Measurements from ENCODE around the gene OR2G2. TPM values are rescaled to one million over a fixed set of nuclear protein-coding genes. Genes with fewer than 3 reads are reported as not detected.

The OR2G2 gene
- total RNA-seq, 1 experiment from 2014 or later: not detected

GRCh38 chr1:247638011-247638410 lies 49.9 kb downstream of the OR2G2 start:
- no peak for DNase-seq (ENCODE audit: low read depth, low spot score)
- ChIA-PET POLR2A (no interaction called here), CTCF (no interaction called here)
- no peaks in the 10 kb centered on the region for H3K27me3 ChIP-seq (ENCODE audit: control insufficient read depth, insufficient read depth, low read length)
- no peaks in the 10 kb centered on the region for H3K9me3 ChIP-seq (ENCODE audit: control insufficient read depth, insufficient read depth, low read depth, low read length)
- ATAC-seq: no peak
- no peak for TF ChIP-seq POLR2AphosphoS5 (IDR thresholded peaks at IDR 0.05; ENCODE audit: low read depth, low read length)
- TF ChIP-seq TCF7L2 (IDR thresholded peaks at IDR 0.05; ENCODE audit: low read depth, low read length): no peak
- TF ChIP-seq SIN3A (IDR thresholded peaks at IDR 0.05; ENCODE audit: borderline replicate concordance, insufficient read depth, low read depth, low read length): no peak
- TF ChIP-seq, protein P1, sequence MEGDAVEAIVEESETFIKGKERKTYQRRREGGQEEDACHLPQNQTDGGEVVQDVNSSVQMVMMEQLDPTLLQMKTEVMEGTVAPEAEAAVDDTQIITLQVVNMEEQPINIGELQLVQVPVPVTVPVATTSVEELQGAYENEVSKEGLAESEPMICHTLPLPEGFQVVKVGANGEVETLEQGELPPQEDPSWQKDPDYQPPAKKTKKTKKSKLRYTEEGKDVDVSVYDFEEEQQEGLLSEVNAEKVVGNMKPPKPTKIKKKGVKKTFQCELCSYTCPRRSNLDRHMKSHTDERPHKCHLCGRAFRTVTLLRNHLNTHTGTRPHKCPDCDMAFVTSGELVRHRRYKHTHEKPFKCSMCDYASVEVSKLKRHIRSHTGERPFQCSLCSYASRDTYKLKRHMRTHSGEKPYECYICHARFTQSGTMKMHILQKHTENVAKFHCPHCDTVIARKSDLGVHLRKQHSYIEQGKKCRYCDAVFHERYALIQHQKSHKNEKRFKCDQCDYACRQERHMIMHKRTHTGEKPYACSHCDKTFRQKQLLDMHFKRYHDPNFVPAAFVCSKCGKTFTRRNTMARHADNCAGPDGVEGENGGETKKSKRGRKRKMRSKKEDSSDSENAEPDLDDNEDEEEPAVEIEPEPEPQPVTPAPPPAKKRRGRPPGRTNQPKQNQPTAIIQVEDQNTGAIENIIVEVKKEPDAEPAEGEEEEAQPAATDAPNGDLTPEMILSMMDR (IDR thresholded peaks at IDR 0.05): no peak
- TF ChIP-seq, protein P2, sequence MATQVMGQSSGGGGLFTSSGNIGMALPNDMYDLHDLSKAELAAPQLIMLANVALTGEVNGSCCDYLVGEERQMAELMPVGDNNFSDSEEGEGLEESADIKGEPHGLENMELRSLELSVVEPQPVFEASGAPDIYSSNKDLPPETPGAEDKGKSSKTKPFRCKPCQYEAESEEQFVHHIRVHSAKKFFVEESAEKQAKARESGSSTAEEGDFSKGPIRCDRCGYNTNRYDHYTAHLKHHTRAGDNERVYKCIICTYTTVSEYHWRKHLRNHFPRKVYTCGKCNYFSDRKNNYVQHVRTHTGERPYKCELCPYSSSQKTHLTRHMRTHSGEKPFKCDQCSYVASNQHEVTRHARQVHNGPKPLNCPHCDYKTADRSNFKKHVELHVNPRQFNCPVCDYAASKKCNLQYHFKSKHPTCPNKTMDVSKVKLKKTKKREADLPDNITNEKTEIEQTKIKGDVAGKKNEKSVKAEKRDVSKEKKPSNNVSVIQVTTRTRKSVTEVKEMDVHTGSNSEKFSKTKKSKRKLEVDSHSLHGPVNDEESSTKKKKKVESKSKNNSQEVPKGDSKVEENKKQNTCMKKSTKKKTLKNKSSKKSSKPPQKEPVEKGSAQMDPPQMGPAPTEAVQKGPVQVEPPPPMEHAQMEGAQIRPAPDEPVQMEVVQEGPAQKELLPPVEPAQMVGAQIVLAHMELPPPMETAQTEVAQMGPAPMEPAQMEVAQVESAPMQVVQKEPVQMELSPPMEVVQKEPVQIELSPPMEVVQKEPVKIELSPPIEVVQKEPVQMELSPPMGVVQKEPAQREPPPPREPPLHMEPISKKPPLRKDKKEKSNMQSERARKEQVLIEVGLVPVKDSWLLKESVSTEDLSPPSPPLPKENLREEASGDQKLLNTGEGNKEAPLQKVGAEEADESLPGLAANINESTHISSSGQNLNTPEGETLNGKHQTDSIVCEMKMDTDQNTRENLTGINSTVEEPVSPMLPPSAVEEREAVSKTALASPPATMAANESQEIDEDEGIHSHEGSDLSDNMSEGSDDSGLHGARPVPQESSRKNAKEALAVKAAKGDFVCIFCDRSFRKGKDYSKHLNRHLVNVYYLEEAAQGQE (IDR thresholded peaks at IDR 0.05; ENCODE audit: insufficient read depth in 1 of 2, low read depth in 2 of 2, low read length in 1 of 2): no peak
- no peak overlapping the region for H3K4me3 ChIP-seq (ENCODE audit: low read depth in 2 of 2, low read length in 2 of 2)
- no TSS peak for BruUV-seq (replicated peaks)
- intact Hi-C loops (cut with micrococcal nuclease; ENCODE audit: unreplicated experiment): no loop called here
- in situ Hi-C loops (cut with HindIII; ENCODE audit: low pct_unique_long_range_greater_than_20kb, low sequenced_read_pairs): no loop called here
- H3K36me3 ChIP-seq (ENCODE audit: control insufficient read depth, insufficient read depth, low read length): no peaks in the 10 kb centered on the region
- H3K27ac ChIP-seq (ENCODE audit: low read length): no peak overlapping the region
- H3K4me1 ChIP-seq (ENCODE audit: control insufficient read depth, insufficient read depth, low read length): no peaks in the 10 kb centered on the region

DNA sequence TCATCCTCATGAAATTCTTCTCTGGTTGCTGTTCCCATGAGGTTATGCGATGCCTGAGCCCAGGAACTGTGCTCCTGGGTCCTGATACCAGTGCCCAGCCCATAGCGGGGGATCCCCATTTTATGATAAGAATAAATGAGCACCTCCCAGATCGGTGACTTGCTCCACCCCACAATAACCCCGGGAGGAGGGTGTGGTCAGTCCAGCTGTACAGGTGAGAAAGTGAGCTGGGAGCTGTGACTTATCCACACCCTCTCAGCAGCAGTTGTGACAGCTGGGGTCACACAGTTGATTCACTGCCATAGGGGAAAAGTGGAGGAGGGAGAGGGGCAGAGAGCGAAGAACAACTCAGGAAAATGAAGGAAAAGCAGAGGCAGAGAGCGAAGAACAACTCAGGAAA lies 50.6 kb downstream of the OR2G2 start:
- H3K27me3 ChIP-seq (ENCODE audit: control insufficient read depth, insufficient read depth, low read length): no peaks in the 10 kb centered on the region
- ATAC-seq (no peak), DNase-seq (ENCODE audit: low read depth, low spot score) (no peak)
- ChIA-PET POLR2A (no interaction called here), CTCF (no interaction called here)
- no peak overlapping the region for H3K27ac ChIP-seq (ENCODE audit: low read length)
- intact Hi-C loops (cut with micrococcal nuclease; ENCODE audit: unreplicated experiment): no loop called here
- in situ Hi-C loops (cut with HindIII; ENCODE audit: low pct_unique_long_range_greater_than_20kb, low sequenced_read_pairs): no loop called here
- no peak overlapping the region for H3K4me3 ChIP-seq (ENCODE audit: low read depth in 2 of 2, low read length in 2 of 2)
- no TSS peak for BruUV-seq (replicated peaks)
- no peaks in the 10 kb centered on the region for H3K4me1 ChIP-seq (ENCODE audit: control insufficient read depth, insufficient read depth, low read length)
- H3K9me3 ChIP-seq (ENCODE audit: control insufficient read depth, insufficient read depth, low read depth, low read length): no peaks in the 10 kb centered on the region
- no peaks in the 10 kb centered on the region for H3K36me3 ChIP-seq (ENCODE audit: control insufficient read depth, insufficient read depth, low read length)
- TF ChIP-seq SIN3A (IDR thresholded peaks at IDR 0.05; ENCODE audit: borderline replicate concordance, insufficient read depth, low read depth, low read length) (no peak), TCF7L2 (IDR thresholded peaks at IDR 0.05; ENCODE audit: low read depth, low read length) (no peak), POLR2AphosphoS5 (IDR thresholded peaks at IDR 0.05; ENCODE audit: low read depth, low read length) (no peak)
- TF ChIP-seq, protein P2 (IDR thresholded peaks at IDR 0.05; ENCODE audit: insufficient read depth in 1 of 2, low read depth in 2 of 2, low read length in 1 of 2): no peak
- TF ChIP-seq, protein P1 (IDR thresholded peaks at IDR 0.05): no peak

Other genes starting within 250 kb of the OR2G2 start
- 0.33 TPM for gene NLRP3, start 172.2 kb upstream of the OR2G2 start, total RNA-seq (2021; ENCODE audit: unreplicated experiment)
- not detected for gene OR2B11, start 130.3 kb upstream of the OR2G2 start, total RNA-seq (2021; ENCODE audit: unreplicated experiment)
- not detected for gene OR2C3, start 51.9 kb upstream of the OR2G2 start, total RNA-seq (2021; ENCODE audit: unreplicated experiment)
- not detected for gene GCSAML, start 39.2 kb upstream of the OR2G2 start, total RNA-seq (2021; ENCODE audit: unreplicated experiment)
- not detected for gene OR2G3, start 17.2 kb downstream of the OR2G2 start, total RNA-seq (2021; ENCODE audit: unreplicated experiment)
- gene OR13G1, start 91.4 kb downstream of the OR2G2 start, total RNA-seq (2021; ENCODE audit: unreplicated experiment): not detected
- not detected for gene OR6F1, start 128.3 kb downstream of the OR2G2 start, total RNA-seq (2021; ENCODE audit: unreplicated experiment)
- gene OR14K1, start 150.3 kb downstream of the OR2G2 start, total RNA-seq (2021; ENCODE audit: unreplicated experiment): not detected
- gene OR14A2, start 159.8 kb downstream of the OR2G2 start, total RNA-seq (2021; ENCODE audit: unreplicated experiment): not detected
- gene OR1C1, start 172.2 kb downstream of the OR2G2 start, total RNA-seq (2021; ENCODE audit: unreplicated experiment): not detected
- gene OR14A16, start 235.8 kb downstream of the OR2G2 start, total RNA-seq (2021; ENCODE audit: unreplicated experiment): not detected

All from Panc1 (cell line).